Hepatocyte (in vitro differentiated cells): ENCODE measurements around the gene PDRG1.

Experiments used
- EZH2phosphoT487 ChIP-seq: fragments of 200-600 bp; sonication (generic); IDR thresholded peaks from one replicate; pipeline ENCODE4 v1.6.1; 2018; ENCODE audit warnings: antibody characterized with exemption, mild to moderate bottlenecking, low read depth, moderate library complexity; ENCODE audit not compliant: unreplicated experiment, severe bottlenecking
- TF ChIP-seq, protein P1 (sequence below): fragments of 200-600 bp; sonication (generic); IDR thresholded peaks from 2 replicates; pipeline ENCODE4 v1.5.1; 2016; ENCODE audit warnings: antibody characterized with exemption, mild to moderate bottlenecking; ENCODE audit not compliant: poor library complexity

GRCh38 chr20:31953556-31954148 is 1.8 kb upstream of the PDRG1 start:
- TF ChIP-seq, protein P1, sequence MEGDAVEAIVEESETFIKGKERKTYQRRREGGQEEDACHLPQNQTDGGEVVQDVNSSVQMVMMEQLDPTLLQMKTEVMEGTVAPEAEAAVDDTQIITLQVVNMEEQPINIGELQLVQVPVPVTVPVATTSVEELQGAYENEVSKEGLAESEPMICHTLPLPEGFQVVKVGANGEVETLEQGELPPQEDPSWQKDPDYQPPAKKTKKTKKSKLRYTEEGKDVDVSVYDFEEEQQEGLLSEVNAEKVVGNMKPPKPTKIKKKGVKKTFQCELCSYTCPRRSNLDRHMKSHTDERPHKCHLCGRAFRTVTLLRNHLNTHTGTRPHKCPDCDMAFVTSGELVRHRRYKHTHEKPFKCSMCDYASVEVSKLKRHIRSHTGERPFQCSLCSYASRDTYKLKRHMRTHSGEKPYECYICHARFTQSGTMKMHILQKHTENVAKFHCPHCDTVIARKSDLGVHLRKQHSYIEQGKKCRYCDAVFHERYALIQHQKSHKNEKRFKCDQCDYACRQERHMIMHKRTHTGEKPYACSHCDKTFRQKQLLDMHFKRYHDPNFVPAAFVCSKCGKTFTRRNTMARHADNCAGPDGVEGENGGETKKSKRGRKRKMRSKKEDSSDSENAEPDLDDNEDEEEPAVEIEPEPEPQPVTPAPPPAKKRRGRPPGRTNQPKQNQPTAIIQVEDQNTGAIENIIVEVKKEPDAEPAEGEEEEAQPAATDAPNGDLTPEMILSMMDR: no peak
- TF ChIP-seq EZH2phosphoT487: no peak
